GM18517 (cell line): ENCODE measurements around the gene RRM1.
"Not testable (repeated sequence)": the region's sequence is repeated elsewhere in the genome, so short reads cannot be mapped to it uniquely, and the experiment has no call there.

Experiments
- ATAC-seq: cut with Tn5 transposase; IDR thresholded peaks from one replicate; pipeline ENCODE4 v1.9.1; 2021; ENCODE audit warnings: mild to moderate bottlenecking, moderate library complexity; ENCODE audit not compliant: unreplicated experiment

Gene RRM1

DNA sequence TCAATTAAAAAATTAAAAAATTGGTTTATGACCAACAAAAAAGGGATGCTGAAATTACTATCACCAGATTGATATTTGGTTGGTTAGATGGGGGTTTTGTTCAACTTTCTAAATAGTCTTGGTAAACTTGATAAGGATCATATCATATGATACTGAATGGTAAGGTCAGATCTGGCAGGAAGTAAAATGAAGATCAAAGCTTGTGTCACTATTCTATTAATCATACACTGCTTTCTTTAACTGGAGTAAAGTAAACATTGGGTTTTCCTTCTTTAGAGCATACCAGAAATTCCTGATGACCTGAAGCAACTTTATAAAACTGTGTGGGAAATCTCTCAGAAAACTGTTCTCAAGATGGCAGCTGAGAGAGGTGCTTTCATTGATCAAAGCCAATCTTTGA lies 40.2 kb downstream of the RRM1 start:
- ATAC-seq = no peak

DNA sequence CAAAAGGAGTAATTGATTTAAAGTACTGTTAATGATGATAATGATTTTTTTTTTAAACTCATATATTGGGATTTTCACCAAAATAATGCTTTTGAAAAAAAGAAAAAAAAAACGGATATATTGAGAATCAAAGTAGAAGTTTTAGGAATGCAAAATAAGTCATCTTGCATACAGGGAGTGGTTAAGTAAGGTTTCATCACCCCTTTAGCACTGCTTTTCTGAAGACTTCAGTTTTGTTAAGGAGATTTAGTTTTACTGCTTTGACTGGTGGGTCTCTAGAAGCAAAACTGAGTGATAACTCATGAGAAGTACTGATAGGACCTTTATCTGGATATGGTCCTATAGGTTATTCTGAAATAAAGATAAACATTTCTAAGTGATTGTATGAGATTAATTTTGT lies 43.9 kb downstream of the RRM1 start:
- ATAC-seq = no peak

DNA sequence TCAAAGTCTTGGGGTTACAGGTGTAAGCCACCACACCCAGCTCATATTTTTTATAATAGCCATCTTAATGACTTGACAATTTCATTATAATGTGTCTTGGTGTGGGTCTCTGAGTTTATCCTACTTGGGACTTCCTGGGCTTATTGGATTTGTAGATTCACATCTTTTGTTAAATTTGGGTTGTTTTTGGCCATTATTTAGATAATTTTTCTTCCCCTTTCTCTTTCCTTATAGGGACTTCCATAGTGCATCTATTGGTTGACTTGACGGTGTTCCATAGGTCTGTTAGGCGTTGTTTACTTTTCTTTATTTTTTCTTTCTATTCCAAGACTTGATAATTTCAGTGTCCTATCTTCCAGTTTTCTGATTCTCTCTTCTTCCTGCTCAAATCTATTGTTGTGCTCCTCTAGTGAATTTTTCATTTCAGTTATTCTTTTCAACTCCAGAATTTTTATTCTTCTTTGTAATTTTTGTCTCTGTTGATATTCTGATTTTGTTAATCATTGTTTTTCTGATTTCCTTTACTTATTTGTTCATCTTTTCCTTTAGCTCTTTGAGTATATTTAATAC lies 45.6 kb downstream of the RRM1 start:
- ATAC-seq = no peak

DNA sequence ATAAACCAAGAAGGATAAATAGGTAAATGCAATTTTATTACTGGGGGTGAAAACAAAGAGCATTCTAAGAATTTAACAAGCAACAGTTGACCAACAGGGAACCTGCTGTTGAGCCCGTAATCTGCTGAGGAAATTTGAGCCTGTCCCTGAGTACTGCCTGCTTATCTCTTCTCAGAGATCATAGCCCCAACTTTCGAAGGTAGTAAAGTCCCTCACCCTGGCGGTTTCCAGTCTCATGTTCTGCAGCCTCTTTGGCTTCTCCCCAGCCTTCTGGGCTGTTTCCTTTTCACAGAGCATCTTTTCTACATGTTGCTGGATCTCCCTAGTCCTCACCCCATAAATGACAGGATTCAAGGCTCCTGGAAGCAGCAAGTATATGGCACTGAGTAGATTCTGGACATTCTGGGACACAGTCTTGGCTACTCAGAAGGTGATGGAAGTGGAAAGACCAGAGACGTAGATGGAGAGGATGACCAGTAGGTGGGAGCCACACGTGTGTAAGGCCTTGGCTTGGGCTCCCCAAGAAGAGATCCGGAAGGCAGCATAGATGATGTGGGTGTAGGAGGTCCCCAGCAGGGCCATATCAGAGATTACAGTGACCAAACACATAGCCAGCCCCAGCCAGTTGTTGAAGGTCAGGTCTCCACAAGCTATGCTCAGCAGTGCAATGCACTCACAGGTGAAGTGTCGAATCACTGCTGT lies 51.6 kb downstream of the RRM1 start:
- no peak for ATAC-seq

DNA sequence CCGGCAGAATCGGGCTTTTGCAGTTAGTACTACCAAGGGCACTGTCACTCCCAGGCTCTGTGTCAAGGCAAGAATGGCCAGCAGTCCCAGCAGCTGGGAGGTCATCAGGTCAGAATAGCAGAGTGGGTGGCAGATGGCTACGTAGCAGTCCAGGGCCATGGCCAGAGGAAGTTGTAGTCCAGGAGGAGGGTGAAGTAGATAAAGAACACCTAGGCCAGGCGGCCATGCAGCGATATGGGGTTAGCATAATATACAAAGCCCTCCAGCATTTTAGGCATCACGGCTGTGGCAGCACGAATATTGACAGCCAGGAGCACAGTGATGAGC lies 52.1 kb downstream of the RRM1 start:
- no peak for ATAC-seq

DNA sequence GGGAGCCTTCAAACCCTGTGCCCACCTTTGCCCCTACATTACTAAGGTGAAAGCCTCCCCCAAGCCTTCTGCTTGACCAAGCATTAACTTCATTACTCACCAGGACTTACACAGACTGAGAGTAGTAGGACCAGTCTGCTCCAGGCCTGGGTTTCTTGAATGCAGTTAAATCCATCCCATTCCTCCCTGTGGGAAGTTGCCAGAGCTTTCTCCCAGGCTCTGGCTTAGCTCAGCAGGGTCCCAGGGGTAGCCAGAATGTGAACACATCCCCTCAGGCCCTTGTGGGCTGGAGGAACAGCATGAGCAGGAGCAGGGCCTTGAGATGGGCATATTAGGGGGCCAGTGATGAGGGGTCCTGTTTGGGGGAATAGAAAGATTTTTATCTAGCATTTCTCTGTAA lies 59.9 kb downstream of the RRM1 start:
- no peak for ATAC-seq

DNA sequence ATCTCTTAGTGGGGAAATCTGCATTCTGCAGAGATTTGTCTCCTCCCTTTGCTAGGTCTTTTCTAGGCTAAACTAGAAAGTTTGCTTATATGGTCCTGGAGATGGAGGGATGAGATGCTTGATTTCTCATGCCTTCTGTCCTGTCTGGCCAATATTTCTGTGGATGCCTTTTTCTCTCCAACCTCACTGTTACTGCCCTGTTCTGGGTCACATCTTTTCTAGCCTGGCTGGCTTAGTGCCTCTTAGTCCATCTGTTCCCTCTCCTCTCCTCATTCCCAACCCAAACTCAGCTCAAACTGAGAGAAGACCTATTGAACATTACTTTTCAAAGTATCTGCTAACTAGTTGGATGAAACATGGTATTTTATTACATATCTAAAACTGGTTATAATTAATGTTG lies 62.0 kb downstream of the RRM1 start:
- no peak for ATAC-seq

DNA sequence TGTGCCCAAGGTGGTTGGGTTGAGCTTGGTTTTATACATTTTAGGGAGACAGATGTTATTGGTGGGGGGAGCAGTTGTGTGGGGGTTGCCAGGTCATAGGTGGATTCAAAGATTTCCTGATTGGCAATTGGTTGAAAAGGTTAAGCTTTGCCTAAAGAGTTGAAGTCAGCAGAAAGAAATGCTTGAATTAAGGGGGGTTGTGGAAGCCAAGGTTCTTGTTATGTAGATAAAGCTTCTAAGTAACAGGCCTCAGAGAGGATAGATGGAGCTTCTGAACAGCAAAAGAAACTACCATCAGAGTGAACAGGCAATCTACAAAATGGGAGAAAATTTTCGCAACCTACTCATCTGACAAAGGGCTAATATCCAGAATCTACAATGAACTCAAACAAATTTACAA lies 64.2 kb downstream of the RRM1 start:
- not testable (repeated sequence) for ATAC-seq

DNA sequence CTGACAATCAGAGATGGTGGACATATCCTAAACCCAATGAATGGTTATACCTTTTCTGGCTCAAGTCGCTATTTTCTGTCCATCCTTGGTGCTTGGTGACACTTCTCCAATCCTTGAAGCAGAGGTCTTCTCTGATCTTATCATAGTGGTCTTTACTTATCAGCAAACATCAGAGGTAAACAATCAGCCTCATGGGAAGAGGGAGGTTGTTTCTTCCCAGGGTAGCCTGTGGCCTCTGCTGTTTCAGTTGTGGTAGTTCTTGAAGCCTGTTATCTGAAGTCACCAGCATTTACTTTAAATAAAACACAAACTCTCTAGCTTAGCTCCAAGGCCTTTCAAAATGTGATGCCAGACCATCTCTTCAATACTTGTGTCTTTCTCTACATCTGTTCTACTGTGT lies 66.7 kb downstream of the RRM1 start:
- ATAC-seq = no peak

DNA sequence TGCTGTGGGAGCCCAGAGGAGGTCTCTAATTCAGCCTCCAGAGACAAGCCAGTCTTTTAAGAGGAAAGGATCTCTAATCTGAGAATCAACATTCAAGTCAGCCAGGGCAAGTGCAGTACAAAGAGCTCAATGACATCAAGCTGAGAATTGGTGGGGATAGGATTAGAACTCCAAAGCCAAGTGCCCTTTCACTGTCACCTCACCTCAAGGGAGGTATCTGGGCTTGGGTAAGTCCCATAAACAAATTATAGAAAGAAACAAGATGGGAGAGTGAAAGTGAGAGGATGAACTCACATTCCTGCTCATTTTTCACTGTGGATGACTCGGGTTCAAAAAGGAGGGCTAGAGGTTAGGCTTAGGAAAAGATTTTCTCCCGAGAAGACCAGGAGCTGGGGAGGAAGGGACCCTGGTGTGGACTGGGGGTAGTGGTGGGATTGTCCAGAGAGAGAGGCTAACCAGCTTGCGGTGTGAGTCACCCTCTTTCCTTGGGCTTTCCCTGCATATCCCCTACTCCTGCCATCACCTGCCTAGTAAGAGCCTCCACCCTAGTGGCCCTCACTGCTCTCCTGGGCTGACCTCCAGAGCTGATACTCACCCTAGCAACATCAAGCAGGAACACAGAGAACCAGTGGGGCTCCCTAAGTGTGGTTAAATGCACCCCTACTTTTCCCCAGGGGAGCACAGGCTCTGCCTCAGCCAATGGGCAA lies 70.4 kb downstream of the RRM1 start:
- no peak for ATAC-seq

DNA sequence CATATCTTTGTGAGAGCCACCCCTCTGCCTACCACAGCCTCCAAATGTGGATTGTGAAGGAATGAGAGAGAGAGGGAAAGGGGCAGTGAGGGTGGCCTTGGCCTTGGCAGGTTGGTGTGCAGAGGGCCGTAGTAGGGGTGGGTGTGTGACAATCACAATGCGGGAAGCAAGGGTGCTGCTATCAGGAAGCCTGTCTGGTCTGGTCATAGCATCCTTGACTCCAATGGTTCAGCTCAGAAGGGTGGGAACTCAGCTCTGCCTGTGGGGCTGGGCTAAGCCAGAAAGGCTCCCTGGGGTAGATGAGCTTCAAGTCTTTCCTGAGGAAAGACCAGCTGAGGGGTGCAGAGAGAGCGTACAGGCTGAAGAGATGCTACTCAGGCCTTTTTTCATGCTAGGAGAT lies 72.7 kb downstream of the RRM1 start:
- ATAC-seq = no peak

DNA sequence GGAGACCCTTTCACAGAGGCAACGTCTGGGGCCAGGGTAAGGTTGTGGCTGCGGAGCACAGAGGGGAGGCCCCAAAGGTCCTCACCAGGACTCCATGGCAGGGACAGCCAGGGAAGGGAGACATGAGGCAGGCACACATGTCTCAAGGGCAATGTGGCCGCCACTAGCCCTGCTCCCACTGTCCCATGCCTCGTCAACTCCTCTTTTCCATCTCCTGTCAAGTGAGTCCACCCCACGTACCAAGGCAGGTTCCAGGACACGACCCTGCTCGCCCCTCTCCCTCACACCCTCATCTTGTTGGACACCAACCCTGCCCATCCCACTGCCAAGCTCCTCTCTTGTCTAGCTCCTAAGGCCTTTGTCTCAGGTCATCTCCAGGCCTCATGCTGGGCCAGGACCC lies 73.2 kb downstream of the RRM1 start:
- ATAC-seq = no peak

DNA sequence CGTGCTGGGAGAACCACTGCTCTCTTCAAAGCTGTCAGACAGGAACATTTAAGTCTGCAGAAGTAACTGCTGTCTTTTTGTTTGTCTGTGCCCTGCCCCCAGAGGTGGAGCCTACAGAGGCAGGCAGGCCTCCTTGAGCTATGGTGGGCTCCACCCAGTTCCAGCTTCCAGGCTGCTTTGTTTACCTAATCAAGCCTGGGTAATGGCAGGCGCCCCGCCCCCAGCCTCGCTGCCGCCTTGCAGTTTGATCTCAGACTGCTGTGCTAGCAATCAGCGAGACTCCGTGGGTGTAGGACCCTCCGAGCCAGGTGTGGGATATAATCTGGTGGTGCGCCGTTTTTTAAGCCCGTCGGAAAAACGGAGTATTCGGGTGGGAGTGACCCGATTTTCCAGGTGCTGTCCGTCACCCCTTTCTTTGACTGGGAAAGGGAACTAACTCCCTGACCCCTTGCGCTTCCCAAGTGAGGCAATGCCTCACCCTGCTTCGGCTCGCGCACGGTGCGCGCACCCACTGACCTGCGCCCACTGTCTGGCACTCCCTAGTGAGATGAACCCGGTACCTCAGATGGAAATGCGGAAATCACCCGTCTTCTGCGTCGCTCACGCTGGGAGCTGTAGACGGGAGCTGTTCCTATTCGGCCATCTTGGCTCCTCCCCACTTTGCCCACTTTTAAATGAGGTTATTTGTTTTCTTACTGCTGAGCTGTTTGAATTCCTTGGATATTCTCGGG lies 81.2 kb downstream of the RRM1 start:
- ATAC-seq = not testable (repeated sequence)

DNA sequence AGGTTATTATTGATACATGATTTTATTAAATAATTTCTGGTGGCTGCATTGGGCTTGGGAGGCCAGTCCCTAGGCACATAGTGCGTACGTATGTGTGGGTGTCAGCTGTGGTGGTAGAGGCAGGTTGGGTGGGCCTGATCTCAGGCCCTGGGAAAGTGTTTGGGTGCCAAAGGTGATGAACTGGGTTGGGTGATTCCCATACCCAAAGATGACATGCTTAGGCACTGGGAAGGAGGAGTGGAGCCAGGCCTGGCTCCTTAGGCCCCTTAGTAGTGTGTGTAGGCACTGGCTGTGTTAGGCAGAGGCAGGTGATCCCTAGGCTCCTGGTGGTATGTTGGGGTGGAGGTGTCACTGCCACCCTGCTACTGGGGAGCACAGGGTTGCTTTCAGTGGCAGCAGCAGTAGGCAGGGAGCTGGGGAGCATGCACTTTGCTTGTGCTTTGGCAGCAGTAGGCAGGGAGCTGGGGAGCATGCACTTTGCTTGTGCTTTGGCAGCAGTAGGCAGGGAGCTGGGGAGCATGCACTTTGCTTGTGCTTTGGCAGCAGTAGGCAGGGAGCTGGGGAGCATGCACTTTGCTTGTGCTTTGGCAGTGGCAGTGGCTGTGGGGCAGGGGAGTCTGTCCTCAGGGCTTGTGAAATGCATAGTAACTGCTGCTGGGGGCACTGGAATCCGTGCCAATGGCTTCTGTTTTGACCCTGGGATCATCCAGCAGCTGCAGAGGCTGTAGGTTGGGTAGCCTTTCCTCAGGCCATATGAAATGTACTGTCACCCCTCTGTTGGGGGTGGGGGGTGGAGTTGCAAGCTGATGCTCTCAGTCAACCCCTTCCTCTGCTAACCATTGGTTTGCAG lies 84.4 kb downstream of the RRM1 start:
- no peak for ATAC-seq

DNA sequence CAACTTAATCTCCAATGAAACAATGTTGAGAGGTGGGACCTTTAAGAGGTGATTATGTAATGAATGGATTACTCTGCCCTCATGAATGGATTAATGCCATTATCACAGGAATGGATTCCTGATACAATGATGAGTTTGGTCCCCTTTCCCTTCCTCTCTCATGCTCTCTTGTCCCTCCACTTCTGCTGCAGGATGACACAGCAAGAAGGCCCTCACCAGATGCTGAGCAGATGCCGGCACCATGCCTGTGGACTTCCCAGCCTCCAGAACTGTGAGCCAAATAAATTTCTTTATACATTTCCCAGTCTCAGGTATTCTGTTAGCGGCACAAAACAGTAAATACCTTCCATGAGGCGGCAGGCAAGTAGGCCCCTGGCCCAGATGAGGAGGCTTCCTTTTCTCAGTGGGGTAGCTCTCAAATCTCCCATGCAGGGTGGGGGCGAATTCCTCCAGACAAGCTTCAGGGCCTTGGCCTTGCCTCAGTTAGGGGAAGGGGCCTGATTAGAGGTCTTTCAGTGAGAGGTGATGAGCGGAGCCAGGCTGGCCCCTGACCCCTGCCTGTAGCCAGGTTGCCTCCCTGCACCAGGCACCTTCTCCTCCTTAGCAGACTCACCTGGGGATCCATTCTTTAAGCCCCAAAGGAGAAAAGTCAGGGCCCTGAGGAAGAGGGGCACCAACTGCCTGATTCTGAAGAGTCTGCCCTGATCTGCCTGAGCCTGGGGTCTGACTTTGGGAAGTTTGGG lies 86.0 kb downstream of the RRM1 start:
- no peak for ATAC-seq

DNA sequence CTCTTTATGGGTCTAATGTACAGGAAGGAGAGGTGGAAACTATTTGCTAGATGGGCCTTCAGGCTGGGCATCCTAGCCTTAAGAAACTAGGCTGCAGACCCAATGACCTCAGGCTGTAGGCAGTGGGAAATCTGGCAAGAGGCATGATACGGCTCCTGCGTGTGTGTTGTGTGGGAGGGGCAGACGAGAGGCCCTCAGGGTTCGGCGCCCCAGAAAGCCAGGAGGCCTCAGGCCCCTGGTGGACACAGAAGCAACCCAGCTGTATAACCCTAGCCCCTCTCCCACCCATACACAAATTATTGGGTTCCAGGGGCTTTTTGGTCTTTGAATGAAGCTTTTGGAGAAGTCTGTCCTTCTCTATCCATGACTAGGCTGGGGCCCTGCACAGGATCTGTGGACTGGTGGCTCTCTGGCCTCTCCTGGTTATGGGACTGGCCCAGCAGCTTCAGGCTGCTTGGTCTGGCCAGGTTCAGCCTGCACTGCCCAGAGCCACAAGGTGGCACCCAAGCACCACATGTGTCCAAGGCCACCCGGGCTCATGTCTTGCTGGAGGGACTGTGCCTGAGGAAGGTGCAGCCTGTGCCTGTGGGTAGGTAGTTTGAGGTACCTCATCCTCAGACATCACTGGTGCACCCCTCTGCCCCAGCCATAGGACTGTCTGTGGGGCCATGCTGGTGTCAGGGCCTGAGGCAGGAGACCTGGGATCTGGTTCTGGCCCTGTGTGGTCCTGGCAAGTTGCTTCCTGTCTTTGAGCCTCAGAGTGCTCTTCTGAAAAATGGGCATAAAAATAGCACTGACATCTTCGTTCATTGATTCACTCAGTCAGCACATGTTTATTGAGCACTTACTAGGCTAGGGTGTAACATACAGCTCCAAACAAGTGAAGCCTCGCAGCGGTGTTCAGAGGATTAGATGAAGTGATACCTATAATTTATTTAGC lies 87.5 kb downstream of the RRM1 start:
- no peak for ATAC-seq

DNA sequence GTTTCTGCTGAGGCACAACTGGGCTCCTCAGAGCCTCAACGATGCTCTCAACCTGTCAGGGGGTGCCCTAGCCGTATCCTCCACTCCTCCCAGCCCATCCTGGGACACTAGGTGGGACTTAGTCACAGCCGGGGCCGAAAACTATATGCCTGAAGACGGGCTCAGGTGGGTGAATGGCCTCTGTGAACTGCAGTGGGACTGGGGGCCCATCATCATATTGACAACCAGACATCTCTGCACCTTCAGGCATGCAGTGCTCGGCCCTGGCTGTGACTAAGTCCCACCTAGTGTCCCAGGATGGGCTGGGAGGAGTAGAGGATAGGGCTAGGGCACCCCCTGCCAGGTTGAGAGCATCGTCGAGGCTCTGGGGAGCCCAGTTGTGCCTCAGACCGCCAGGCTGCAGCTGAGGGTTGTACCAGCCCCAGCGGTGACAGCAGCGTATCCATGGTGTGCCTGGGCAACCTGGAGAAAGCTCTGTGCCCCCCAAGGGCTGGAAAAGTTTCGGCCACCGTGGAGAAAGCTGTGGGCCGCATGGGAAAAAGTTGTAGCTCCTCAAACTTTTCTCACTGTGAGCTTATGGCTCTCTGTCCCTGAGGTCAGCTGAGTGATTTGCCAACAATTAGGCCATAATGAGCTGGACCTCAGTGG lies 88.9 kb downstream of the RRM1 start:
- no peak for ATAC-seq

DNA sequence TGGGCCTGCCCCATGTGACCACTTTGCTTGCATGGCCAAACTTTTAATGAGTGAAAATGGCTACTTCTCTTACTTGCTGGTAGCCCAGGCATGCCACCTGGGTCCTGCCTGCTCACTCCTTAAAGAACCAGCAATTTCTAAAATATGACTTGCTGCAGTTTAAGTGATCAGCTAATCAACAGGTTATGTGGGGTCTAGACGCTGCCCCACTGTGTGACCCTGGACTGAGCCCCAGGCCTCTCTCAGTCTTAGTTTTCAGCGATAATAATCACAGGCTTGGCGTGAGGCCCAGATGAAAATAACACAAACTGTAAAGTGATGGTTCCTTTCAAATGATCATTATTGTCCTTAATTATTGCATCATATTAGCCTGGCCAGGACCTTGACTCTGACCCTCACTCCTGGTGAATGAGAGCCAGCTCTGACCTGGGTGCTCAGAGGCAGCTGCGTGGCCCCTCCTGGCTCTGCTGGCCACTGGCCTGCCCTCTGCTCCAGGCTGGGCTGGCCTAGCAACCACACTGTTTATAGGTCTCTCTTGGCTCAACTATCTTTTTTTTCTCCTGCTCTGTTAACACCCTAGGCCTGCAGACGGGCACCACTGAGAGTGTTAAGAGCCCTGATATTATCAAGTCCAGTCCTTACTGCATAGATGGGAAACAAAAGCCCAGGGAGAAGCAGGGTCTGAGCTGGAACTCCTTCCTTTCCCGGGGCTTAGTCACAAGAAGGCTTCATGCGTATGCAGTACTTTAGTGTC lies 89.7 kb downstream of the RRM1 start:
- no peak for ATAC-seq
